ENCODE results near the gene KIAA1191.
A peak's percentile ranks its signal among the peaks of the same experiment; 100 is the strongest.

The KIAA1191 gene

DNA sequence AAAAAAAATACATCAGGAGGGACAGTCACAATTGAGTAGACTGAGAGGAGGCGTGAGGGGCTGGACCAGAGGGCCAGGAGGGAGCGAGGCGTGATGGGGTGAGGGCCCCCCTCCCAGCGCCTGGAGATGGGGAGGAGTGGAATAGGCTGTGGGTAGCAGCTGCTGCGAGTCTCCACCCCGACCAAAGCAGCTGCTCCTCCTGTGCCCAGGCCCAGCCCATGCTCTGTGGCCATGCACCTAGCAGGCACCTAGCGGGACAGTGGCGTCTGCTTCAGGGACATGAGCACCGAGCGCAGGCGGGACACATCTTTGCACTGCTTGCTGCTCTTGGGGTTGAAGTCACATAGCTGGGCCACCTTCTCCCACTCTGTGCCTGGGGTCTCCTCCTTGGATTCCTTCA lies 31.0 kb upstream of the KIAA1191 start:
- intact Hi-C loops (cut with DNase I; ENCODE audit: low total_unique reads): no loop called here
- H3K27ac ChIP-seq: no peak overlapping the region
- no peak overlapping the region for H3K4me3 ChIP-seq
- H3K36me3 ChIP-seq: peaks cover 17 to 68% (median 63%) of the 10 kb centered on the region in 3 donors
- no peaks in the 10 kb centered on the region for H3K9me3 ChIP-seq
- no peak for DNase-seq
- TF ChIP-seq CTCF (IDR thresholded peaks at IDR 0.05): no peak
- no peaks in the 10 kb centered on the region for H3K27me3 ChIP-seq
- H3K4me1 ChIP-seq: peaks cover 0 to 15% (median 11%) of the 10 kb centered on the region in 4 donors

DNA sequence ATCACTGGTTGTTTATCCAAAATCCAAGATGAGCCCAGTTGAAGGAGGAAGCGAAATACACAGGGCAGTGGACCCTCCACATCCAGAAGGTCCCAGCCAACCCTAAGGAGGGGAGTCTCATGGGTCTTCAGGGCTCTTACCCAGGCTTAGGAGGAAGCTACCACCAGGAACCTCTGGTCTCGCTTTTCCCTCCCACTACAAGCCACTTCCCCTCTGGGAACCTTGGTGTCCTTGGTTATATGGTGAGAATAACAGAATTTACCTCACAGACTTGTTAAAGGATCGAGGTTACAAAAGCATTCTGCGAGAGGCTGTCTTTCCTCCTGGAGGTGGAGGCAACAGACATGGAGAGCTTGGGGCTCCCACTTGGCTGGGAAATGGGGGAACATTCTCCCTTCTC lies 30.4 kb upstream of the KIAA1191 start:
- intact Hi-C loops (cut with DNase I; ENCODE audit: low total_unique reads): no loop called here
- DNase-seq: no peak
- TF ChIP-seq CTCF (IDR thresholded peaks at IDR 0.05): no peak
- Histone ChIP-seq H3K27me3 (no peaks in the 10 kb centered on the region), H3K9me3 (no peaks in the 10 kb centered on the region), H3K27ac (no peak overlapping the region), H3K4me3 (no peak overlapping the region), H3K4me1 (peaks cover 0 to 19% (median 16%) of the 10 kb centered on the region in 4 donors), H3K36me3 (peaks cover 17 to 63% (median 58%) of the 10 kb centered on the region in 3 donors)

DNA sequence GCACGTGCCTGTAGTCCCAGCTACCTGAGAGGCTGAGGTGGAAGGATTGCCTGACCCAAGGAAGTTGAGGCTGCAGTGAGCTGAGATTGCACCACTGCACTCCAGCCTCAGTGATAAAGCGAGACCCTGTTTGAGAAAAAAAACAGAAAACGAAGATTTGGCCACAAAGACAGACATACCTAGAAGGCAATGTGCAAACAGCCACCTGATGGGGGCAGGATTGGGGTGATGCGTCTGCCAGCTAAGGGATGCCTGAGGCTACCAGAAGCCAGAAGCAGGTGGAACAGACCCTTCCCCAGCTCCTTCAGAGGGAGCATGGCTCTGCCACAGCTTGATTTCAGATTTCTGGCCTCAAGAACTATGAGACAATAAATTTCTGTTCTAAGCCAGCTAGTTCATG lies 29.9 kb upstream of the KIAA1191 start:
- TF ChIP-seq CTCF (IDR thresholded peaks at IDR 0.05): no peak
- intact Hi-C loops (cut with DNase I; ENCODE audit: low total_unique reads): no loop called here
- Histone ChIP-seq H3K4me1 (peaks cover 0 to 24% (median 20%) of the 10 kb centered on the region in 4 donors), H3K27me3 (no peaks in the 10 kb centered on the region), H3K27ac (no peak overlapping the region), H3K36me3 (peaks cover 17 to 58% (median 53%) of the 10 kb centered on the region in 3 donors), H3K9me3 (no peaks in the 10 kb centered on the region), H3K4me3 (no peak overlapping the region)
- no peak for DNase-seq

GRCh38 chr5:176389135-176390123 lies 27.9 kb upstream of the KIAA1191 start:
- Histone ChIP-seq H3K4me3 (peak overlapping the region; percentile 79 to 80), H3K27ac (peak overlapping the region; percentile 88 to 92), H3K4me1 (peaks cover 0 to 24% (median 20%) of the 10 kb centered on the region in 4 donors), H3K27me3 (no peaks in the 10 kb centered on the region), H3K36me3 (peaks cover 11 to 46% (median 39%) of the 10 kb centered on the region in 3 donors), H3K9me3 (no peaks in the 10 kb centered on the region)
- TF ChIP-seq CTCF (IDR thresholded peaks at IDR 0.05): no peak
- no peak for DNase-seq
- intact Hi-C loops (cut with DNase I; ENCODE audit: low total_unique reads): no loop called here

GRCh38 chr5:176388444-176389134 lies 27.0 kb upstream of the KIAA1191 start, which contains the start of the genes HIGD2A and NOP16:
Gene HIGD2A (plus strand): TSS chr5:176388751. CDS start chr5:176388820, 69 bp downstream.
Gene NOP16 (minus strand): TSS chr5:176388598. CDS start chr5:176388539, 59 bp downstream.
- H3K36me3 ChIP-seq: peaks cover 11 to 46% (median 39%) of the 10 kb centered on the region in 3 donors
- H3K27me3 ChIP-seq: no peaks in the 10 kb centered on the region
- H3K4me1 ChIP-seq: peaks cover 0 to 24% (median 20%) of the 10 kb centered on the region in 4 donors
- H3K27ac ChIP-seq: peak within 1 kb of the TSS; percentile 88 to 92
- peak; percentile 100 for DNase-seq
- H3K9me3 ChIP-seq: no peaks in the 10 kb centered on the region
- H3K4me3 ChIP-seq: peak within 1 kb of the TSS; percentile 79 to 80
- intact Hi-C loops (cut with DNase I; ENCODE audit: low total_unique reads): no loop called here
- peak in 1 of 2 experiments; percentile 40 for TF ChIP-seq CTCF (IDR thresholded peaks at IDR 0.05)
